Peyer's patch (tissue), 4 donors: Measurements from ENCODE around the gene MGAT4C. TPM values are rescaled to one million over a fixed set of nuclear protein-coding genes. Genes with fewer than 3 reads are reported as not detected.

Source experiments
- DNase-seq, 3 donors: peaks; one replicate each; pipeline ENCODE4 v3.0.0-alpha.2; 2017 to 2019
- H3K27ac ChIP-seq, 4 donors: fragments of 200-600 bp; sonication (generic); one replicate each; pipeline ENCODE4 v1.5.1; 2016 to 2019
- H3K27me3 ChIP-seq, 2 donors: fragments of 200-600 bp; sonication (generic); one replicate each; pipeline ENCODE4 v1.5.1; 2019
- H3K36me3 ChIP-seq, 3 donors: fragments of 200-600 bp; sonication (generic); one replicate each; pipeline ENCODE4 v1.5.1; 2016 to 2019
- H3K4me1 ChIP-seq, 4 donors: fragments of 200-600 bp; sonication (generic); one replicate each; pipeline ENCODE4 v1.5.1; 2016 to 2019
- H3K4me3 ChIP-seq, 4 donors: fragments of 200-600 bp; sonication (generic); 1 replicate in 3 of 4; 2 replicates in 1 of 4; pipeline ENCODE4 v1.5.1; 2016 to 2019; ENCODE audit warnings: mild to moderate bottlenecking in 1 of 4
- H3K9me3 ChIP-seq, 4 donors: fragments of 200-600 bp; sonication (generic); one replicate each; pipeline ENCODE4 v1.5.1; 2016 to 2019; ENCODE audit warnings: mild to moderate bottlenecking in 1 of 4
- CTCF ChIP-seq, 6 experiments: fragments of 450-650 bp in 4 of 6; fragments of 200-600 bp in 2 of 6; sonication (generic) in 1 of 6; IDR thresholded peaks; one replicate each; pipeline ENCODE4 v1.5.1; 2017 to 2019; ENCODE audit warnings: antibody characterized with exemption in 6 of 6, mild to moderate bottlenecking in 3 of 6, moderate library complexity in 1 of 6
- POLR2A ChIP-seq, 2 donors: fragments of 450-650 bp; IDR thresholded peaks; one replicate each; pipeline ENCODE4 v1.5.1; 2017; ENCODE audit warnings: antibody characterized with exemption in 2 of 2, mild to moderate bottlenecking in 2 of 2, moderate library complexity in 2 of 2
- total RNA-seq, 4 donors: library from RNA; depleted of rRNA; stranded (reverse); fragments of >200 nt; gene quantifications; one replicate each; pipeline ENCODE4 v1.1.0, GENCODE V29; 2016

MGAT4C gene
- total RNA-seq, 4 donors from 2014 or later, result under 0.01 to 2.5 (median 0.22) TPM

- TF ChIP-seq CTCF (IDR thresholded peaks at IDR 0.05) (peak in 5 of 6 experiments; percentile 30 to 60 (median 55)), POLR2A (IDR thresholded peaks at IDR 0.05) (no peak)
- Histone ChIP-seq H3K36me3 (no peaks in the 10 kb centered on the region), H3K4me1 (no peaks in the 10 kb centered on the region), H3K27ac (no peak overlapping the region), H3K9me3 (no peaks in the 10 kb centered on the region), H3K4me3 (no peak overlapping the region), H3K27me3 (no peaks in the 10 kb centered on the region)
- no peak for DNase-seq
These were observed 335.8 kb downstream of the MGAT4C start for GRCh38 chr12:85920324-85920947.
